ENCODE results near the gene NR6A1. TPM values are rescaled to one million over a fixed set of nuclear protein-coding genes. Genes with fewer than 3 reads are reported as not detected.

NR6A1 gene
- total and polyA plus RNA-seq, 5 donors from 2014 or later, result 0.05 TPM; not detected in 4

DNA sequence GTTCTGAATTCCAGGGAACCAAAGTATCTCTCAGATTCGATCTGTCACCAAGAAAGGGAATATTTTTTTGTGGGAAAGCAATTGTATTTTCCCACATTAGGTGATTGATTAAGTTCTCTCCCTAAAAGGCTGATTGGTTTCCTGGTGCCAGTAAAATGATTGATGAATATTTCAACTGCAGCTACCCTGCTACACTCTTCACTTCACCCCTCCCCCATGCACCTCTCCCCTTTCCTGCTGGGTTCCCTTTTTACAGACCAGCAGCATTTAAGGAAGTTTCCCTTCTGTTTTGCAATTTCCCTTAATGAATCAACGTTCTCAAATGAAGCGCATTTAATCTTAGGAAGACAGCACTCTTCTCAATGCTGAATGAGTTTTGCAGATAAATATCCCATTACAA, 13.1 kb downstream of the NR6A1 start:
- Mint-ChIP-seq H3K4me1 (peaks cover 0 to 2% (median 0%) of the 10 kb centered on the region in 4 donors), H3K9me3 (peaks cover 0 to 1% (median 0%) of the 10 kb centered on the region in 7 donors), H3K36me3 (no peaks in the 10 kb centered on the region), H3K27me3 (peaks cover 84% of the 10 kb centered on the region), H3K27ac (no peak overlapping the region), H3K4me3 (no peak overlapping the region)
- ATAC-seq (ENCODE audit: low read depth in 2 of 2), result no peak
- no peak overlapping the region for H3K27ac ChIP-seq (ENCODE audit: insufficient read depth, low read length, poor library complexity, severe bottlenecking)
- H3K4me1 ChIP-seq (ENCODE audit: control insufficient read depth, insufficient read depth, low read length, poor library complexity, severe bottlenecking), result no peaks in the 10 kb centered on the region
- H3K4me3 ChIP-seq (ENCODE audit: low read depth, low read length), result no peak overlapping the region
- H3K36me3 ChIP-seq (ENCODE audit: control insufficient read depth, insufficient read depth, low read length), result no peaks in the 10 kb centered on the region
- peaks cover 59% of the 10 kb centered on the region for H3K27me3 ChIP-seq (ENCODE audit: control insufficient read depth, insufficient read depth, low read length)
- no peak for DNase-seq
- H3K9me3 ChIP-seq (ENCODE audit: control insufficient read depth in 2 of 2, low read length in 2 of 2), result no peaks in the 10 kb centered on the region

DNA sequence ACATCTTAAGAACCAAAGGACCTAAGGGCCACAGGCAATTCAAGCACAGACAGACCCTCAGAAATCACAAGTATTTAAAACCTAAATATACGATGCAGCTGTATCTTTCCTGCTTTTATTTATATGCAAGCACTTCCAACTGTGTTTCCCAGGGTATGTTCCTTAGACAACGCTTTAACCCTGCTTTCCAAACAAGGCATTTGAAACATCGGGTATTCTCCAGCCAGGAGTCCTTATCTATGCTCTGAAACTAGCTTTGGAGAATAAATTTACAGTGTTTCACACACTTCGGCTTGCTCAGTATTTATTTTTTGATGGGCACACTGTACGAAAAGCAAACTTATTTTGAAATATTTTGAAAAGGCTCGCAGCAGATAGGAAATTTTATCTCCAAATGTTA, 13.5 kb downstream of the NR6A1 start:
- peaks cover 0 to 2% (median 0%) of the 10 kb centered on the region in 4 donors for H3K4me1 Mint-ChIP-seq
- no peak overlapping the region for H3K4me3 ChIP-seq (ENCODE audit: low read depth, low read length)
- peaks cover 55% of the 10 kb centered on the region for H3K27me3 ChIP-seq (ENCODE audit: control insufficient read depth, insufficient read depth, low read length)
- no peaks in the 10 kb centered on the region for H3K4me1 ChIP-seq (ENCODE audit: control insufficient read depth, insufficient read depth, low read length, poor library complexity, severe bottlenecking)
- H3K36me3 Mint-ChIP-seq, result no peaks in the 10 kb centered on the region
- H3K36me3 ChIP-seq (ENCODE audit: control insufficient read depth, insufficient read depth, low read length), result no peaks in the 10 kb centered on the region
- no peak overlapping the region for H3K4me3 Mint-ChIP-seq
- DNase-seq, result no peak
- H3K27me3 Mint-ChIP-seq, result peaks cover 84% of the 10 kb centered on the region
- no peaks in the 10 kb centered on the region for H3K9me3 ChIP-seq (ENCODE audit: control insufficient read depth in 2 of 2, low read length in 2 of 2)
- H3K27ac Mint-ChIP-seq, result no peak overlapping the region
- ATAC-seq (ENCODE audit: low read depth in 2 of 2), result no peak
- no peak overlapping the region for H3K27ac ChIP-seq (ENCODE audit: insufficient read depth, low read length, poor library complexity, severe bottlenecking)
- peaks cover 0 to 1% (median 0%) of the 10 kb centered on the region in 7 donors for H3K9me3 Mint-ChIP-seq

DNA sequence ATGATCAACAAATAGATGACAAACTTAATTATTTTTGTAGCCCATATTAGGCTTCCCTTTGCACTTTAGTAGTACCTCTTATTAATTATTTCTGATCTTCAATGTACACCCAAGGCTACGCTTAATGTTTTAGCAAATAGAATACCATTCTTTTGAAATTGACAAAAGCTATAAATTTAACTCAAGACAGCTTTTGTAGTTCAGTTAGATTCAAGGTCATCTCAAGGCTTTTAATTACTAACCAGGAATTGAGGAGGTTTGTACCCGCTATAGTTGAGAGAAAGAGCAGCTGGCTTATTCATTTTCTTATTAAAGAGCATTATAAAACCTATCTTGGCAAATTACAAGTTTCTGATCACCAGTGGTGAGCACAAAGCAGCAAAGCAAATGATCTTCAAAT, 15.1 kb downstream of the NR6A1 start:
- Histone ChIP-seq H3K27me3 (ENCODE audit: control insufficient read depth, insufficient read depth, low read length) (peaks cover 41% of the 10 kb centered on the region), H3K27ac (ENCODE audit: insufficient read depth, low read length, poor library complexity, severe bottlenecking) (no peak overlapping the region), H3K36me3 (ENCODE audit: control insufficient read depth, insufficient read depth, low read length) (no peaks in the 10 kb centered on the region), H3K9me3 (ENCODE audit: control insufficient read depth in 2 of 2, low read length in 2 of 2) (no peaks in the 10 kb centered on the region), H3K4me3 (ENCODE audit: low read depth, low read length) (no peak overlapping the region), H3K4me1 (ENCODE audit: control insufficient read depth, insufficient read depth, low read length, poor library complexity, severe bottlenecking) (no peaks in the 10 kb centered on the region)
- H3K27ac Mint-ChIP-seq, result no peak overlapping the region
- peaks cover 0 to 2% (median 0%) of the 10 kb centered on the region in 4 donors for H3K4me1 Mint-ChIP-seq
- H3K9me3 Mint-ChIP-seq, result peaks cover 0 to 1% (median 0%) of the 10 kb centered on the region in 7 donors
- H3K36me3 Mint-ChIP-seq, result no peaks in the 10 kb centered on the region
- peaks cover 79% of the 10 kb centered on the region for H3K27me3 Mint-ChIP-seq
- DNase-seq (no peak), ATAC-seq (ENCODE audit: low read depth in 2 of 2) (no peak)
- no peak overlapping the region for H3K4me3 Mint-ChIP-seq

DNA sequence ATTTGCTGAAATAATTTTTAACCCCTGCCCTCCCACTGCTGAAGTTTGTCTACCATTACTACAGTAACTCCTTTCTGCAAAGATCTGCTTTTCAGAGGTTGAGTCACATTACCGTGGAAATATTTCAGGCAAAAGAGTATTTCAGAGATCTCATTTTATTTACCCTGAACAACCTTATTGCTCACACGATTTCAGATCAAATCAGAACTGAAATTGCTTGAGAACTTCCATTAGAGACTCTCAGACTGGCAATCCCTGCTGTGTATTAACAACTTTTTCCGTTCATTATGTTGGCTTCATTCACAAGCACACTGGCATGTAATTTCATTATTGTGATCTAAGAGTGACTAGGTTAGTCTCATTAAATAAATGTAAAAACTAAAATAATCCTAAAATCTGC, 16.1 kb downstream of the NR6A1 start:
- no peaks in the 10 kb centered on the region for H3K9me3 ChIP-seq (ENCODE audit: control insufficient read depth in 2 of 2, low read length in 2 of 2)
- no peak for DNase-seq
- peaks cover 41% of the 10 kb centered on the region for H3K27me3 ChIP-seq (ENCODE audit: control insufficient read depth, insufficient read depth, low read length)
- H3K4me3 ChIP-seq (ENCODE audit: low read depth, low read length), result no peak overlapping the region
- no peaks in the 10 kb centered on the region for H3K4me1 ChIP-seq (ENCODE audit: control insufficient read depth, insufficient read depth, low read length, poor library complexity, severe bottlenecking)
- H3K36me3 ChIP-seq (ENCODE audit: control insufficient read depth, insufficient read depth, low read length), result no peaks in the 10 kb centered on the region
- H3K9me3 Mint-ChIP-seq, result peaks cover 0 to 3% (median 0%) of the 10 kb centered on the region in 7 donors
- no peak for ATAC-seq (ENCODE audit: low read depth in 2 of 2)
- no peaks in the 10 kb centered on the region for H3K36me3 Mint-ChIP-seq
- no peak overlapping the region for H3K27ac Mint-ChIP-seq
- peaks cover 0 to 2% (median 0%) of the 10 kb centered on the region in 4 donors for H3K4me1 Mint-ChIP-seq
- no peak overlapping the region for H3K4me3 Mint-ChIP-seq
- H3K27me3 Mint-ChIP-seq, result peaks cover 75% of the 10 kb centered on the region
- H3K27ac ChIP-seq (ENCODE audit: insufficient read depth, low read length, poor library complexity, severe bottlenecking), result no peak overlapping the region

GRCh38 chr9:124754289-124754688, 16.8 kb downstream of the NR6A1 start:
- Histone ChIP-seq H3K4me3 (ENCODE audit: low read depth, low read length) (no peak overlapping the region), H3K27ac (ENCODE audit: insufficient read depth, low read length, poor library complexity, severe bottlenecking) (no peak overlapping the region), H3K9me3 (ENCODE audit: control insufficient read depth in 2 of 2, low read length in 2 of 2) (no peaks in the 10 kb centered on the region), H3K27me3 (ENCODE audit: control insufficient read depth, insufficient read depth, low read length) (peaks cover 41% of the 10 kb centered on the region), H3K36me3 (ENCODE audit: control insufficient read depth, insufficient read depth, low read length) (no peaks in the 10 kb centered on the region), H3K4me1 (ENCODE audit: control insufficient read depth, insufficient read depth, low read length, poor library complexity, severe bottlenecking) (no peaks in the 10 kb centered on the region)
- Mint-ChIP-seq H3K36me3 (no peaks in the 10 kb centered on the region), H3K27ac (no peak overlapping the region), H3K4me1 (peaks cover 0 to 2% (median 0%) of the 10 kb centered on the region in 4 donors), H3K9me3 (peaks cover 0 to 3% (median 0%) of the 10 kb centered on the region in 7 donors), H3K4me3 (no peak overlapping the region), H3K27me3 (peaks cover 69% of the 10 kb centered on the region)
- ATAC-seq (ENCODE audit: low read depth in 2 of 2) (no peak), DNase-seq (no peak)

DNA sequence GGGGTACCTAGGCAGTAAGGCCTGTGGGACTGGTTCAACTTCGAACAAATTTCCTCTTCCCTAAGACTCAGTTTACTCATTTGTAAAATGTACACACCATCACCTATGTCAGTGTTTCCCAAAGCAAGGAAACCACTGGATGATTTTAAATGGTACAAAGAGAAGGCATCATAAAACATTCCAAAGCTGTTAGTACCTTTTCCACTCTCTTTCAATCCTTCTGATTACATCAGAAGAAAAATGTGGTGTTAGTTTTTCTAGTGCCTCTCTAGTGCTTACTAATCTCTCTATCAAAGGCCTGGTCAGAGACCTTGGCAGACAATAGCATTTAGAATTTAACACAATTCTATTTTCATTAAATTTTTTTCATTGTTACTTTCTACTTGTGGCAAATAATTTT, 18.1 kb downstream of the NR6A1 start:
- no peak overlapping the region for H3K4me3 Mint-ChIP-seq
- Histone ChIP-seq H3K36me3 (ENCODE audit: control insufficient read depth, insufficient read depth, low read length) (no peaks in the 10 kb centered on the region), H3K27ac (ENCODE audit: insufficient read depth, low read length, poor library complexity, severe bottlenecking) (no peak overlapping the region), H3K27me3 (ENCODE audit: control insufficient read depth, insufficient read depth, low read length) (peaks cover 34% of the 10 kb centered on the region), H3K4me1 (ENCODE audit: control insufficient read depth, insufficient read depth, low read length, poor library complexity, severe bottlenecking) (no peaks in the 10 kb centered on the region), H3K4me3 (ENCODE audit: low read depth, low read length) (no peak overlapping the region), H3K9me3 (ENCODE audit: control insufficient read depth in 2 of 2, low read length in 2 of 2) (no peaks in the 10 kb centered on the region)
- no peak overlapping the region for H3K27ac Mint-ChIP-seq
- no peak for ATAC-seq (ENCODE audit: low read depth in 2 of 2)
- no peak for DNase-seq
- peaks cover 60% of the 10 kb centered on the region for H3K27me3 Mint-ChIP-seq
- peaks cover 0 to 2% (median 0%) of the 10 kb centered on the region in 4 donors for H3K4me1 Mint-ChIP-seq
- H3K9me3 Mint-ChIP-seq, result peaks cover 0 to 3% (median 0%) of the 10 kb centered on the region in 7 donors
- H3K36me3 Mint-ChIP-seq, result no peaks in the 10 kb centered on the region

GRCh38 chr9:124749781-124750180, 21.3 kb downstream of the NR6A1 start:
- H3K36me3 ChIP-seq (ENCODE audit: control insufficient read depth, insufficient read depth, low read length), result no peaks in the 10 kb centered on the region
- Mint-ChIP-seq H3K36me3 (no peaks in the 10 kb centered on the region), H3K27ac (no peak overlapping the region), H3K9me3 (peaks cover 0 to 3% (median 0%) of the 10 kb centered on the region in 7 donors), H3K27me3 (peaks cover 38% of the 10 kb centered on the region), H3K4me1 (peaks cover 0 to 2% (median 0%) of the 10 kb centered on the region in 4 donors), H3K4me3 (no peak overlapping the region)
- H3K27ac ChIP-seq (ENCODE audit: insufficient read depth, low read length, poor library complexity, severe bottlenecking), result no peak overlapping the region
- ATAC-seq (ENCODE audit: low read depth in 2 of 2), result no peak
- H3K4me3 ChIP-seq (ENCODE audit: low read depth, low read length), result no peak overlapping the region
- H3K4me1 ChIP-seq (ENCODE audit: control insufficient read depth, insufficient read depth, low read length, poor library complexity, severe bottlenecking), result no peaks in the 10 kb centered on the region
- no peak for DNase-seq
- no peaks in the 10 kb centered on the region for H3K9me3 ChIP-seq (ENCODE audit: control insufficient read depth in 2 of 2, low read length in 2 of 2)
- peaks cover 16% of the 10 kb centered on the region for H3K27me3 ChIP-seq (ENCODE audit: control insufficient read depth, insufficient read depth, low read length)

DNA sequence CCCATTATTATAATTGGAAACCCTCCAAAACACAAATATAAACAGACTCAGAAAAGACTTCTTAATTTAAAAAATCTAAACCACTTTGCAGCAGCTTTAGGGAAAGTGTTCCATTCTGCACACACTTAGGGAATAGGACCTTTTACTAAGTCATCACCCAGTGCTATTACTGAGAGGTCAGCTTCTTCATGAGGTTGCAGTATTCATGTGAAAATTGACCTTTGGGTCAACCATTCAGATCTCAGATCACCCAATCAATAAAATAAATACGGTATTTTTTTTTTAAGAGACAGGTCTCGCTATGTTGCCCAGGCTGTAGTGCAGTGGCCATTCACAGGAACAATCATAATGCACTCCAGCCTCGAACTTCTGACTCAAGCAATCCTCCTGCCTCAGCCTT, 21.8 kb downstream of the NR6A1 start:
- no peaks in the 10 kb centered on the region for H3K36me3 Mint-ChIP-seq
- peaks cover 0 to 3% (median 0%) of the 10 kb centered on the region in 7 donors for H3K9me3 Mint-ChIP-seq
- ATAC-seq (ENCODE audit: low read depth in 2 of 2) (no peak), DNase-seq (no peak)
- no peaks in the 10 kb centered on the region for H3K9me3 ChIP-seq (ENCODE audit: control insufficient read depth in 2 of 2, low read length in 2 of 2)
- H3K4me1 Mint-ChIP-seq, result peaks cover 0 to under 1% (median 0%) of the 10 kb centered on the region in 4 donors
- H3K27ac ChIP-seq (ENCODE audit: insufficient read depth, low read length, poor library complexity, severe bottlenecking), result no peak overlapping the region
- H3K36me3 ChIP-seq (ENCODE audit: control insufficient read depth, insufficient read depth, low read length), result no peaks in the 10 kb centered on the region
- no peak overlapping the region for H3K4me3 ChIP-seq (ENCODE audit: low read depth, low read length)
- H3K4me3 Mint-ChIP-seq, result no peak overlapping the region
- H3K27me3 ChIP-seq (ENCODE audit: control insufficient read depth, insufficient read depth, low read length), result peaks cover 11% of the 10 kb centered on the region
- no peaks in the 10 kb centered on the region for H3K4me1 ChIP-seq (ENCODE audit: control insufficient read depth, insufficient read depth, low read length, poor library complexity, severe bottlenecking)
- peaks cover 33% of the 10 kb centered on the region for H3K27me3 Mint-ChIP-seq
- no peak overlapping the region for H3K27ac Mint-ChIP-seq
